Neural cell (in vitro differentiated cells): ENCODE measurements around the gene ARHGAP45. TPM values are rescaled to one million over a fixed set of nuclear protein-coding genes. Genes with fewer than 3 reads are reported as not detected.

Experiments used
- H2AFZ ChIP-seq: fragments of 200-600, 300-800 bp; sonication (generic), shearing (Covaris generic); 2 replicates; pipeline ENCODE4 v1.6.0; 2014; ENCODE audit warnings: low read depth, mild to moderate bottlenecking, antibody characterized with exemption, low read length, moderate library complexity
- H3F3A ChIP-seq: fragments of 200-600 bp; shearing (Covaris generic); 2 replicates; pipeline ENCODE4 v1.6.1; 2016; ENCODE audit warnings: mild to moderate bottlenecking, moderate library complexity, mixed read lengths, antibody characterized with exemption, low read length; ENCODE audit not compliant: insufficient read depth, poor library complexity, severe bottlenecking
- H3K27ac ChIP-seq: fragments of 200-600, 300-800 bp; sonication (generic), shearing (Covaris generic); 2 replicates; pipeline ENCODE4 v1.5.1; 2014; ENCODE audit warnings: mild to moderate bottlenecking, low read length, moderate library complexity
- H3K27me3 ChIP-seq: fragments of 300-800, 200-600 bp; sonication (generic), shearing (Covaris generic); 2 replicates; pipeline ENCODE4 v1.6.0; 2014; ENCODE audit warnings: mild to moderate bottlenecking, low read depth, low read length, moderate library complexity; ENCODE audit not compliant: insufficient read depth
- H3K36me3 ChIP-seq: fragments of 300-800, 200-600 bp; sonication (generic), shearing (Covaris generic); 2 replicates; pipeline ENCODE4 v1.5.1; 2014; ENCODE audit warnings: mild to moderate bottlenecking, antibody characterized with exemption, low read length, moderate library complexity; ENCODE audit not compliant: insufficient read depth
- H3K4me2 ChIP-seq: fragments of 300-800, 200-600 bp; sonication (generic), shearing (Covaris generic); 2 replicates; pipeline ENCODE4 v1.6.0; 2014; ENCODE audit warnings: mild to moderate bottlenecking, low read length
- H3K4me3 ChIP-seq: fragments of 300-800, 200-600 bp; sonication (generic), shearing (Covaris generic); 2 replicates; pipeline ENCODE4 v1.5.1; 2014; ENCODE audit warnings: mild to moderate bottlenecking, low read length, moderate library complexity
- H3K79me2 ChIP-seq: fragments of 200-600 bp; shearing (Covaris generic); replicated peaks from 2 replicates; pipeline ENCODE4 v1.6.0; 2014; ENCODE audit warnings: mild to moderate bottlenecking, low read length, moderate library complexity; ENCODE audit not compliant: insufficient read depth
- H3K9ac ChIP-seq: fragments of 300-800, 200-600 bp; sonication (generic), shearing (Covaris generic); 2 replicates; pipeline ENCODE4 v1.6.1; 2016; ENCODE audit warnings: mild to moderate bottlenecking, low read length, mixed read lengths
- H3K9me2 ChIP-seq: fragments of 200-600 bp; shearing (Covaris generic); 2 replicates; pipeline ENCODE4 v1.6.1; 2016; ENCODE audit warnings: mild to moderate bottlenecking, low read length, mixed read lengths; ENCODE audit not compliant: insufficient read depth
- H3K9me3 ChIP-seq: fragments of 200-600, 300-800 bp; sonication (generic), shearing (Covaris generic); 2 replicates; pipeline ENCODE4 v1.6.1; 2016; ENCODE audit warnings: mild to moderate bottlenecking, mixed run types, low read length, moderate library complexity, mixed read lengths
- H4K20me1 ChIP-seq: fragments of 200-600 bp; shearing (Covaris generic); 2 replicates; pipeline ENCODE4 v1.6.1; 2016; ENCODE audit warnings: mild to moderate bottlenecking, mixed run types; ENCODE audit not compliant: insufficient read depth
- CTCF ChIP-seq: fragments of 450-650 bp; IDR thresholded peaks from 2 replicates; pipeline ENCODE4 v1.5.1; 2014; ENCODE audit warnings: antibody characterized with exemption, mild to moderate bottlenecking, moderate library complexity; ENCODE audit not compliant: poor library complexity, severe bottlenecking
- EP300 ChIP-seq: fragments of 450-650 bp; conservative IDR thresholded peaks from 2 replicates; pipeline ENCODE4 v1.6.1; 2014; ENCODE audit warnings: antibody characterized with exemption, mild to moderate bottlenecking, moderate library complexity; ENCODE audit not compliant: poor library complexity, severe bottlenecking
- EZH2 ChIP-seq: fragments of 200-600, 300-800 bp; shearing (Covaris generic), sonication (generic); IDR thresholded peaks from 2 replicates; pipeline ENCODE4 v1.6.1; 2014; ENCODE audit warnings: antibody characterized with exemption, low read length, borderline replicate concordance, mild to moderate bottlenecking; ENCODE audit not compliant: insufficient read depth, poor library complexity, severe bottlenecking
- MXI1 ChIP-seq: fragments of 450-650 bp; conservative IDR thresholded peaks from 2 replicates; pipeline ENCODE4 v1.6.1; 2014; ENCODE audit warnings: antibody characterized with exemption, mild to moderate bottlenecking; ENCODE audit not compliant: poor library complexity, severe bottlenecking
- POLR2AphosphoS5 ChIP-seq: IDR thresholded peaks from 2 replicates; pipeline ENCODE4 v1.6.1; 2012
- RAD21 ChIP-seq: fragments of 450-650 bp; conservative IDR thresholded peaks from 2 replicates; pipeline ENCODE4 v1.6.1; 2014; ENCODE audit warnings: antibody characterized with exemption, mild to moderate bottlenecking, moderate library complexity
- SMC3 ChIP-seq: fragments of 450-650 bp; conservative IDR thresholded peaks from 2 replicates; pipeline ENCODE4 v1.6.1; 2014; ENCODE audit warnings: antibody characterized with exemption, mild to moderate bottlenecking, moderate library complexity; ENCODE audit not compliant: poor library complexity
- TAF1 ChIP-seq: IDR thresholded peaks from 2 replicates; pipeline ENCODE4 v1.6.1; 2012; ENCODE audit warnings: low read depth
- polyA plus RNA-seq: library from polyadenylated mRNA; depleted of rRNA; stranded (reverse); fragments of >200 nt; gene quantifications from 2 replicates; pipeline ENCODE4 v1.2.3, GENCODE V29; 2014
- TF ChIP-seq, protein P1 (sequence below): IDR thresholded peaks from 2 replicates; pipeline ENCODE4 v1.6.1; 2012; ENCODE audit warnings: borderline replicate concordance

ARHGAP45 gene
- polyA plus RNA-seq, 1 donor from 2014 or later, result 3.3 TPM

GRCh38 chr19:1055028-1055425, 11.9 kb upstream of the ARHGAP45 start:
- Histone ChIP-seq H3K79me2 (no peaks in the 10 kb centered on the region), H3F3A (no peaks in the 10 kb centered on the region), H4K20me1 (no peaks in the 10 kb centered on the region), H3K9me3 (peaks cover 28% of the 10 kb centered on the region), H2AFZ (no peak overlapping the region), H3K9me2 (no peaks in the 10 kb centered on the region), H3K4me3 (no peak overlapping the region), H3K9ac (no peak overlapping the region), H3K36me3 (peaks cover 12% of the 10 kb centered on the region), H3K27ac (no peak overlapping the region), H3K27me3 (no peaks in the 10 kb centered on the region), H3K4me2 (no peak overlapping the region)
- TF ChIP-seq POLR2AphosphoS5 (no peak), MXI1 (no peak), EP300 (no peak), TAF1 (no peak), SMC3 (no peak), EZH2 (no peak), RAD21 (no peak), CTCF (no peak)
- TF ChIP-seq, protein P1, sequence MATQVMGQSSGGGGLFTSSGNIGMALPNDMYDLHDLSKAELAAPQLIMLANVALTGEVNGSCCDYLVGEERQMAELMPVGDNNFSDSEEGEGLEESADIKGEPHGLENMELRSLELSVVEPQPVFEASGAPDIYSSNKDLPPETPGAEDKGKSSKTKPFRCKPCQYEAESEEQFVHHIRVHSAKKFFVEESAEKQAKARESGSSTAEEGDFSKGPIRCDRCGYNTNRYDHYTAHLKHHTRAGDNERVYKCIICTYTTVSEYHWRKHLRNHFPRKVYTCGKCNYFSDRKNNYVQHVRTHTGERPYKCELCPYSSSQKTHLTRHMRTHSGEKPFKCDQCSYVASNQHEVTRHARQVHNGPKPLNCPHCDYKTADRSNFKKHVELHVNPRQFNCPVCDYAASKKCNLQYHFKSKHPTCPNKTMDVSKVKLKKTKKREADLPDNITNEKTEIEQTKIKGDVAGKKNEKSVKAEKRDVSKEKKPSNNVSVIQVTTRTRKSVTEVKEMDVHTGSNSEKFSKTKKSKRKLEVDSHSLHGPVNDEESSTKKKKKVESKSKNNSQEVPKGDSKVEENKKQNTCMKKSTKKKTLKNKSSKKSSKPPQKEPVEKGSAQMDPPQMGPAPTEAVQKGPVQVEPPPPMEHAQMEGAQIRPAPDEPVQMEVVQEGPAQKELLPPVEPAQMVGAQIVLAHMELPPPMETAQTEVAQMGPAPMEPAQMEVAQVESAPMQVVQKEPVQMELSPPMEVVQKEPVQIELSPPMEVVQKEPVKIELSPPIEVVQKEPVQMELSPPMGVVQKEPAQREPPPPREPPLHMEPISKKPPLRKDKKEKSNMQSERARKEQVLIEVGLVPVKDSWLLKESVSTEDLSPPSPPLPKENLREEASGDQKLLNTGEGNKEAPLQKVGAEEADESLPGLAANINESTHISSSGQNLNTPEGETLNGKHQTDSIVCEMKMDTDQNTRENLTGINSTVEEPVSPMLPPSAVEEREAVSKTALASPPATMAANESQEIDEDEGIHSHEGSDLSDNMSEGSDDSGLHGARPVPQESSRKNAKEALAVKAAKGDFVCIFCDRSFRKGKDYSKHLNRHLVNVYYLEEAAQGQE, result no peak

DNA sequence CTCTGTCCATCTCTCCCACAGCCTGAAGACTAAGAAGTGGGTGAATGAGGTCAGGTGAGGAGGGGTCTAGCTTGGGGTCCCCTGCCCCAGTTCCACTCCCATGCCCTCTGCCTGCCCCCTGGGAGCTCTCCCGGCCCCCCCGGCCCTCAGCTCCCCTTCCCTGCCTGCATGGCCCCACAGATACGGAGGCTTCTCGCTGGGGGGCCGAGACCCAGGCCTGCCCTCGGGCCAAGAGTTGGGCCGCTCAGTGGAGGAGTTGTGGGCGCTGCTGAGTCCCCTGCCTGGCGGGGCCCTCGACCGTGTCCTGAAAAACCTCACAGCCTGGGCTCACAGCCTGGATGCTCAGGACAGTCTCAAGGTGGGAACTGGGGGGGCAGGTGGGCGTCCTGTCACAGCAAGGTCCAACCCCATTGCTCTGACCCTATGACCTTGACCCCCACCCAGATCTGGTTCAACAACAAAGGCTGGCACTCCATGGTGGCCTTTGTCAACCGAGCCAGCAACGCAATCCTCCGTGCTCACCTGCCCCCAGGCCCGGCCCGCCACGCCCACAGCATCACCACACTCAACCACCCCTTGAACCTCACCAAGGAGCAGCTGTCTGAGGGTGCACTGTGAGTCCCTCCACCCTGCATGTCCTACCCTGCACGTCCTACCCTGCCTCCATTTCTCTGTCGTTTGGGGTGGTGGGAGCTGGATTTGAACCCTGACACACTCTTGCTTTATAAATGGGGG, 10.9 kb upstream of the ARHGAP45 start:
- H3F3A ChIP-seq, result no peaks in the 10 kb centered on the region
- H3K79me2 ChIP-seq, result no peaks in the 10 kb centered on the region
- no peak overlapping the region for H3K27ac ChIP-seq
- H3K4me3 ChIP-seq, result no peak overlapping the region
- no peaks in the 10 kb centered on the region for H3K9me2 ChIP-seq
- H3K27me3 ChIP-seq, result no peaks in the 10 kb centered on the region
- H3K36me3 ChIP-seq, result peaks cover 12% of the 10 kb centered on the region
- TF ChIP-seq SMC3, result no peak
- no peak for TF ChIP-seq POLR2AphosphoS5
- no peak for TF ChIP-seq MXI1
- H3K9me3 ChIP-seq, result peaks cover 28% of the 10 kb centered on the region
- H3K9ac ChIP-seq, result no peak overlapping the region
- H3K4me2 ChIP-seq, result no peak overlapping the region
- H2AFZ ChIP-seq, result no peak overlapping the region
- no peaks in the 10 kb centered on the region for H4K20me1 ChIP-seq
